H9 (cell line): ENCODE measurements around the gene MRPL23. TPM values are rescaled to one million over a fixed set of nuclear protein-coding genes. Genes with fewer than 3 reads are reported as not detected.

Experiments
- DNase-seq: peaks from one replicate; pipeline ENCODE4 v3.0.0-alpha.2; 2017
- H2AFZ ChIP-seq: one replicate; pipeline ENCODE4 v1.6.1; 2013; ENCODE audit warnings: mild to moderate bottlenecking, low read length, control low read depth, moderate library complexity
- H2AK5ac ChIP-seq: 2 replicates; pipeline ENCODE4 v1.6.1; 2013; ENCODE audit warnings: low read length, control low read depth, mixed read lengths; ENCODE audit not compliant: insufficient read length
- H2BK120ac ChIP-seq: one replicate; pipeline ENCODE4 v1.6.1; 2013; ENCODE audit warnings: low read depth, mild to moderate bottlenecking, low read length, control low read depth, inconsistent platforms; ENCODE audit not compliant: poor library complexity, severe bottlenecking
- H2BK12ac ChIP-seq: 2 replicates; pipeline ENCODE4 v1.6.1; 2013; ENCODE audit warnings: low read length, control low read depth, mixed read lengths, low read depth; ENCODE audit not compliant: insufficient read length
- H2BK15ac ChIP-seq: 2 replicates; pipeline ENCODE4 v1.6.1; 2013; ENCODE audit warnings: low read depth, low read length, control low read depth
- H2BK20ac ChIP-seq: one replicate; pipeline ENCODE4 v1.6.1; 2013; ENCODE audit warnings: low read depth, mild to moderate bottlenecking, low read length, control low read depth, inconsistent platforms; ENCODE audit not compliant: poor library complexity, severe bottlenecking
- H2BK5ac ChIP-seq: 2 replicates; pipeline ENCODE4 v1.6.1; 2013; ENCODE audit warnings: low read length, control low read depth, mixed read lengths; ENCODE audit not compliant: insufficient read length
- H3K14ac ChIP-seq: 2 replicates; pipeline ENCODE4 v1.6.1; 2013; ENCODE audit warnings: low read length, control low read depth; ENCODE audit not compliant: insufficient read depth
- H3K18ac ChIP-seq: 2 replicates; pipeline ENCODE4 v1.6.1; 2013; ENCODE audit warnings: low read depth, mild to moderate bottlenecking, mixed read lengths, low read length, control low read depth; ENCODE audit not compliant: insufficient read length
- H3K23ac ChIP-seq: 2 replicates; pipeline ENCODE4 v1.6.1; 2013; ENCODE audit warnings: low read length, control low read depth, mixed read lengths, low read depth; ENCODE audit not compliant: insufficient read length
- H3K23me2 ChIP-seq: 2 replicates; pipeline ENCODE4 v1.6.1; 2013; ENCODE audit warnings: low read depth, mild to moderate bottlenecking, mixed read lengths, low read length, control low read depth; ENCODE audit not compliant: insufficient read length, poor library complexity, severe bottlenecking
- H3K27ac ChIP-seq: 2 replicates; pipeline ENCODE4 v1.5.1; 2013; ENCODE audit warnings: low read length, control low read depth, mixed read lengths, low read depth; ENCODE audit not compliant: insufficient read length
- H3K27me3 ChIP-seq: 2 replicates; pipeline ENCODE4 v1.6.1; 2013; ENCODE audit warnings: low read length, control low read depth, inconsistent platforms; ENCODE audit not compliant: insufficient read depth
- H3K4ac ChIP-seq: 2 replicates; pipeline ENCODE4 v1.6.1; 2013; ENCODE audit warnings: low read depth, mild to moderate bottlenecking, control low read depth, inconsistent platforms, low read length, moderate library complexity
- H3K4me1 ChIP-seq: 2 replicates; pipeline ENCODE4 v1.6.1; 2013; ENCODE audit warnings: low read length, control low read depth, inconsistent platforms; ENCODE audit not compliant: insufficient read depth
- H3K4me2 ChIP-seq: 2 replicates; pipeline ENCODE4 v1.6.1; 2013; ENCODE audit warnings: low read length, control low read depth, mixed read lengths; ENCODE audit not compliant: insufficient read length, insufficient read depth
- H3K56ac ChIP-seq: 2 replicates; pipeline ENCODE4 v1.6.1; 2013; ENCODE audit warnings: low read depth, mild to moderate bottlenecking, mixed read lengths, low read length, control low read depth; ENCODE audit not compliant: insufficient read length
- H3K79me1 ChIP-seq: 2 replicates; pipeline ENCODE4 v1.6.1; 2013; ENCODE audit warnings: low read depth, mild to moderate bottlenecking, moderate library complexity, low read length, control low read depth, inconsistent platforms; ENCODE audit not compliant: insufficient read depth, poor library complexity, severe bottlenecking
- H3K79me2 ChIP-seq: 2 replicates; pipeline ENCODE4 v1.6.1; 2013; ENCODE audit warnings: low read length, control low read depth, inconsistent platforms; ENCODE audit not compliant: insufficient read depth
- H3K9ac ChIP-seq: 2 replicates; pipeline ENCODE4 v1.6.1; 2013; ENCODE audit warnings: low read length, control low read depth, mixed read lengths; ENCODE audit not compliant: insufficient read length; ENCODE audit errors: extremely low read depth
- H3K9me3 ChIP-seq: one replicate; pipeline ENCODE4 v1.6.1; 2013; ENCODE audit warnings: low read depth, low read length, inconsistent platforms; ENCODE audit not compliant: control insufficient read depth
- H3T11ph ChIP-seq: one replicate; pipeline ENCODE4 v1.6.1; 2013; ENCODE audit warnings: mild to moderate bottlenecking, low read length, control low read depth, inconsistent platforms
- H4K20me1 ChIP-seq: one replicate; pipeline ENCODE4 v1.6.1; 2013; ENCODE audit not compliant: control insufficient read depth, insufficient read length, insufficient read depth
- H4K5ac ChIP-seq: 2 replicates; pipeline ENCODE4 v1.6.1; 2013; ENCODE audit warnings: low read depth, mild to moderate bottlenecking, mixed read lengths, low read length, control low read depth; ENCODE audit not compliant: insufficient read length
- H4K8ac ChIP-seq: replicated peaks from 2 replicates; pipeline ENCODE4 v1.6.1; 2013; ENCODE audit warnings: low read length, control low read depth, mixed read lengths, low read depth; ENCODE audit not compliant: insufficient read length
- H4K91ac ChIP-seq: 2 replicates; pipeline ENCODE4 v1.6.1; 2013; ENCODE audit warnings: low read depth, mild to moderate bottlenecking, moderate library complexity, mixed read lengths, low read length, control low read depth; ENCODE audit not compliant: insufficient read length
- H3K27ac Mint-ChIP-seq, 3 experiments: 2 replicates in 2 of 3; 3 replicates in 1 of 3; pipeline ENCODE4 v1.8.0; 2020 to 2021; ENCODE audit warnings: mixed read lengths in 3 of 3, mild to moderate bottlenecking in 1 of 3, moderate library complexity in 1 of 3
- H3K27me3 Mint-ChIP-seq: 2 replicates; pipeline ENCODE4 v1.8.0; 2021; ENCODE audit warnings: low read depth, mild to moderate bottlenecking, moderate library complexity, mixed read lengths
- H3K36me3 Mint-ChIP-seq, 3 experiments: 2 replicates in 2 of 3; 3 replicates in 1 of 3; pipeline ENCODE4 v1.8.0; 2020 to 2021; ENCODE audit warnings: low read depth in 3 of 3, mixed read lengths in 3 of 3; ENCODE audit not compliant: insufficient read depth in 1 of 3
- H3K4me1 Mint-ChIP-seq, 2 experiments: 2 replicates each; pipeline ENCODE4 v1.8.0; 2020; ENCODE audit warnings: mixed read lengths in 2 of 2
- H3K4me3 Mint-ChIP-seq, 2 experiments: 2 replicates in 1 of 2; 3 replicates in 1 of 2; pipeline ENCODE4 v1.8.0; 2020 to 2021; ENCODE audit warnings: mild to moderate bottlenecking in 2 of 2, mixed read lengths in 2 of 2, moderate library complexity in 1 of 2
- H3K9me3 Mint-ChIP-seq, 2 experiments: 2 replicates in 1 of 2; 3 replicates in 1 of 2; pipeline ENCODE4 v1.8.0; 2020; ENCODE audit warnings: mild to moderate bottlenecking in 2 of 2, mixed read lengths in 2 of 2, moderate library complexity in 1 of 2
- CTCF ChIP-seq: fragments of 200-600 bp; sonication (generic); conservative IDR thresholded peaks from 3 replicates; pipeline ENCODE4 v1.8.0; 2021; ENCODE audit warnings: antibody characterized with exemption, mild to moderate bottlenecking
- WGBS: extraction: QIAGEN DNeasy Blood & Tissue Kit; methylation state at CpG from one replicate; pipeline ENCODE4 v1.1.7; 2013; ENCODE audit warnings: missing lambda C conversion rate, low lambda C conversion rate, mixed read lengths; ENCODE audit not compliant: insufficient read length; ENCODE audit errors: extremely low coverage; 5-methylcytosine and 5-hydroxymethylcytosine counted together
- total RNA-seq: library from RNA; stranded (reverse); gene quantifications from 2 replicates; pipeline ENCODE4 v1.2.1, GENCODE V29; 2021

MRPL23 gene
- total RNA-seq, 1 experiment from 2014 or later, result 67.3 TPM

- H3K23me2 ChIP-seq, result no peaks in the 10 kb centered on the region
- H4K20me1 ChIP-seq, result no peaks in the 10 kb centered on the region
- TF ChIP-seq CTCF, result no peak
- Mint-ChIP-seq H3K27me3 (peaks cover 13% of the 10 kb centered on the region), H3K36me3 (no peaks in the 10 kb centered on the region), H3K4me3 (no peak overlapping the region), H3K27ac (no peak overlapping the region), H3K4me1 (peaks cover 0 to 16% of the 10 kb centered on the region in 2 experiments; a peak in 2 of 4 replicates), H3K9me3 (no peaks in the 10 kb centered on the region; a peak in 1 of 5 replicates)
- H4K8ac ChIP-seq, result no peak overlapping the region
- H4K5ac ChIP-seq, result no peak overlapping the region
- no peaks in the 10 kb centered on the region for H3K79me1 ChIP-seq
- H2BK12ac ChIP-seq, result no peak overlapping the region
- H3K56ac ChIP-seq, result no peak overlapping the region
- no peak for DNase-seq
- no peak overlapping the region for H2BK20ac ChIP-seq
- H2BK15ac ChIP-seq, result no peak overlapping the region
- no peak overlapping the region for H3K18ac ChIP-seq
- H3K9me3 ChIP-seq, result no peaks in the 10 kb centered on the region
- no peak overlapping the region for H3T11ph ChIP-seq
- H2AFZ ChIP-seq, result no peak overlapping the region
- no peak overlapping the region for H3K9ac ChIP-seq
- H2AK5ac ChIP-seq, result no peak overlapping the region
- no peak overlapping the region for H2BK120ac ChIP-seq
- no peaks in the 10 kb centered on the region for H3K4me1 ChIP-seq
- H3K4ac ChIP-seq, result no peak overlapping the region
- no peaks in the 10 kb centered on the region for H3K79me2 ChIP-seq
- H3K23ac ChIP-seq, result no peak overlapping the region
- H4K91ac ChIP-seq, result no peak overlapping the region
- H3K14ac ChIP-seq, result no peak overlapping the region
- no peaks in the 10 kb centered on the region for H3K27me3 ChIP-seq
- no peak overlapping the region for H2BK5ac ChIP-seq
- no peak overlapping the region for H3K27ac ChIP-seq
- no CpG with 5 or more reads among the region's 9 CpGs for WGBS
- H3K4me2 ChIP-seq, result no peak overlapping the region
These were observed 3.2 kb upstream of the MRPL23 start for GRCh38 chr11:1943977-1944376.
